HCT116 (cell line): ENCODE data around the gene RBM20. TPM values are rescaled to one million over a fixed set of nuclear protein-coding genes. Genes with fewer than 3 reads are reported as not detected.

ENCODE experiments used
- ATAC-seq: fragments of 200-7000 bp; cut with Tn5 transposase; 2 replicates; pipeline ENCODE4 v1.9.1; 2020; ENCODE audit warnings: mild to moderate bottlenecking, moderate library complexity
- BruUV-seq: library from RNA; stranded (reverse); fragments of 400-500 nt; replicated peaks from 2 replicates; lab custom pipeline; 2021; lab: Mats Ljungman, UMichigan
- CTCF ChIA-PET: fragments of 300-600 bp; sonication (Branson Sonifier 250); formaldehyde crosslinking; loops from one replicate; lab custom pipeline; 2021; ENCODE audit warnings: antibody characterized with exemption; lab: Charles Lee
- POLR2A ChIA-PET: fragments of 300-600, 350-600 bp; sonication (Branson Sonifier 250); formaldehyde crosslinking; loops from one replicate; lab custom pipeline; 2021; ENCODE audit warnings: antibody characterized with exemption; lab: Charles Lee
- RAD21 ChIA-PET, 2 experiments: fragments of 300-600 bp; sonication (Branson Sonifier 250); formaldehyde crosslinking; loops; one replicate each; lab custom pipeline; 2023; ENCODE audit warnings: low total read pairs in 2 of 2; ENCODE audit not compliant: uncharacterized antibody in 2 of 2, unreplicated experiment in 2 of 2, low non-redundant PET in 1 of 2; lab: Charles Lee
- DNase-seq: peaks from one replicate; pipeline ENCODE4 v3.0.0-alpha.2; 2010; ENCODE audit warnings: low read depth, low spot score
- H2AFZ ChIP-seq: fragments of 200-600 bp; shearing (Covaris generic), sonication (generic); 2 replicates; pipeline ENCODE4 v1.6.1; 2017; ENCODE audit warnings: low read depth, mixed run types, mixed read lengths, antibody characterized with exemption, low read length; ENCODE audit not compliant: poor library complexity, severe bottlenecking
- H3K27ac ChIP-seq: 2 replicates; pipeline ENCODE4 v1.5.1; 2012; ENCODE audit warnings: low read depth, low read length
- H3K27me3 ChIP-seq: fragments of 200-600 bp; sonication (generic); 2 replicates; pipeline ENCODE4 v1.6.1; 2016; ENCODE audit warnings: mixed run types, low read length, mixed read lengths; ENCODE audit not compliant: insufficient read depth
- H3K36me3 ChIP-seq, 2 experiments: fragments of 200-500 bp in 1 of 2; fragments of 200-600 bp in 1 of 2; sonication (Bioruptor generic) in 1 of 2; sonication (generic) in 1 of 2; 2 replicates each; pipeline versions ENCODE4 v1.5.1 to v1.6.1; 2014 to 2016; ENCODE audit warnings: low read length in 2 of 2, inconsistent platforms in 1 of 2, mixed read lengths in 1 of 2, mixed run types in 1 of 2; ENCODE audit not compliant: insufficient read depth in 2 of 2, control insufficient read depth in 1 of 2
- H3K4me1 ChIP-seq, 2 experiments: fragments of 200-600 bp in 1 of 2; sonication (generic) in 1 of 2; 2 replicates each; pipeline versions ENCODE4 v1.5.1 to v1.6.1; 2012 to 2017; ENCODE audit warnings: low read length in 2 of 2, inconsistent platforms in 1 of 2, mild to moderate bottlenecking in 1 of 2, mixed read lengths in 1 of 2, mixed run types in 1 of 2, moderate library complexity in 1 of 2; ENCODE audit not compliant: insufficient read depth in 2 of 2, control insufficient read depth in 1 of 2
- H3K4me2 ChIP-seq: fragments of 200-600 bp; sonication (generic); 2 replicates; pipeline ENCODE4 v1.6.1; 2017; ENCODE audit warnings: mixed run types, low read length, mixed read lengths
- H3K4me3 ChIP-seq, 2 experiments: fragments of 200-600 bp in 1 of 2; sonication (generic) in 1 of 2; replicated peaks in 1 of 2; 2 replicates each; pipeline ENCODE4 v1.5.1; 2011 to 2016; ENCODE audit warnings: low read length in 2 of 2, control low read depth in 1 of 2, low read depth in 1 of 2, mild to moderate bottlenecking in 1 of 2, mixed read lengths in 1 of 2, mixed run types in 1 of 2
- H3K79me2 ChIP-seq: fragments of 200-600 bp; sonication (generic); 2 replicates; pipeline ENCODE4 v1.6.1; 2017; ENCODE audit warnings: mild to moderate bottlenecking, mixed run types, low read length, moderate library complexity, mixed read lengths; ENCODE audit not compliant: insufficient read depth
- H3K9ac ChIP-seq: fragments of 200-600 bp; sonication (generic); 2 replicates; pipeline ENCODE4 v1.6.1; 2016; ENCODE audit warnings: low read length, mixed read lengths
- H3K9me2 ChIP-seq: fragments of 200-600 bp; sonication (generic), shearing (Covaris generic); 2 replicates; pipeline ENCODE4 v1.6.1; 2017; ENCODE audit warnings: mixed run types, mild to moderate bottlenecking, moderate library complexity; ENCODE audit not compliant: insufficient read depth
- H3K9me3 ChIP-seq, 2 experiments: fragments of 200-500 bp in 1 of 2; fragments of 200-600 bp in 1 of 2; sonication (Bioruptor generic) in 1 of 2; sonication (generic) in 1 of 2; 2 replicates each; pipeline ENCODE4 v1.6.1; 2014 to 2017; ENCODE audit warnings: low read length in 2 of 2, mixed read lengths in 2 of 2, inconsistent platforms in 1 of 2, low read depth in 1 of 2, mild to moderate bottlenecking in 1 of 2, mixed run types in 1 of 2, moderate library complexity in 1 of 2; ENCODE audit not compliant: control insufficient read depth in 1 of 2, insufficient read depth in 1 of 2
- H4K20me1 ChIP-seq: fragments of 200-600 bp; sonication (generic), shearing (Covaris generic); 2 replicates; pipeline ENCODE4 v1.6.1; 2017; ENCODE audit warnings: mixed run types, mild to moderate bottlenecking, moderate library complexity; ENCODE audit not compliant: insufficient read depth
- ATF3 ChIP-seq: IDR thresholded peaks from 2 replicates; pipeline ENCODE4 v1.6.1; 2012
- CEBPB ChIP-seq: IDR thresholded peaks from 2 replicates; pipeline ENCODE4 v1.6.1; 2012; ENCODE audit warnings: low read depth
- CTCF ChIP-seq, 3 experiments: fragments of 200-600 bp in 1 of 3; sonication (generic) in 1 of 3; IDR thresholded peaks in 2 of 3; conservative IDR thresholded peaks in 1 of 3; 2 replicates each; pipeline ENCODE4 v1.5.1; 2012 to 2017; ENCODE audit warnings: low read depth in 2 of 3, low read length in 2 of 3, antibody characterized with exemption in 1 of 3, borderline replicate concordance in 1 of 3, control low read depth in 1 of 3, mild to moderate bottlenecking in 1 of 3, mixed read lengths in 1 of 3, mixed run types in 1 of 3, moderate library complexity in 1 of 3; ENCODE audit not compliant: insufficient read depth in 1 of 3
- EGR1 ChIP-seq: IDR thresholded peaks from 2 replicates; pipeline ENCODE4 v1.6.1; 2012; ENCODE audit warnings: low read depth
- FOSL1 ChIP-seq: IDR thresholded peaks from 2 replicates; pipeline ENCODE4 v1.6.1; 2012; ENCODE audit warnings: low read depth
- POLR2A ChIP-seq: IDR thresholded peaks from 2 replicates; pipeline ENCODE4 v1.7.0; 2011; ENCODE audit warnings: borderline replicate concordance; ENCODE audit not compliant: insufficient read depth, insufficient read length; ENCODE audit errors: extremely low read depth
- POLR2AphosphoS5 ChIP-seq: IDR thresholded peaks from 2 replicates; pipeline ENCODE4 v1.6.1; 2011; ENCODE audit warnings: mild to moderate bottlenecking, low read depth, low read length, moderate library complexity
- RAD21 ChIP-seq: IDR thresholded peaks from 2 replicates; pipeline ENCODE4 v1.6.1; 2012; ENCODE audit warnings: low read depth, mild to moderate bottlenecking
- REST ChIP-seq: IDR thresholded peaks from 2 replicates; pipeline ENCODE4 v1.6.1; 2012; ENCODE audit warnings: low read depth
- SP1 ChIP-seq: IDR thresholded peaks from 2 replicates; pipeline ENCODE4 v1.6.1; 2012; ENCODE audit warnings: low read depth
- SRF ChIP-seq: IDR thresholded peaks from 2 replicates; pipeline ENCODE4 v1.6.1; 2012; ENCODE audit warnings: low read depth
- YY1 ChIP-seq: IDR thresholded peaks from 2 replicates; pipeline ENCODE4 v1.6.1; 2011; ENCODE audit warnings: low read length, low read depth, moderate library complexity, mild to moderate bottlenecking; ENCODE audit not compliant: insufficient replicate concordance; ENCODE audit errors: extremely low read depth
- ZNF274 ChIP-seq: fragments of 200-500 bp; sonication (Bioruptor generic); IDR thresholded peaks from 2 replicates; pipeline ENCODE4 v1.6.1; 2014; ENCODE audit warnings: mild to moderate bottlenecking, low read depth, low read length, inconsistent platforms
- intact Hi-C: fragments of 100-400 bp; cut with micrococcal nuclease; formaldehyde crosslinking; loops from 2 replicates; pipeline ENCODE4 v1.10.0; 2022
- total RNA-seq: library from RNA; stranded (reverse); gene quantifications from one replicate; pipeline ENCODE4 v1.2.1, GENCODE V29; 2021; ENCODE audit not compliant: unreplicated experiment

RBM20 gene
- total RNA-seq, 1 experiment from 2014 or later, result 2.0 TPM

- H3K79me2 ChIP-seq, result no peaks in the 10 kb centered on the region
- RAD21 ChIA-PET, result interaction anchor here in 1 of 2 experiments (1.4 kb wide), 1 partner anchor 68 kb away, joined by 3 read pairs; no protein-coding TSS in a partner anchor
- H3K27ac ChIP-seq, result no peak overlapping the region
- no peak for ATAC-seq
- no peaks in the 10 kb centered on the region for H3K9me2 ChIP-seq
- CTCF ChIA-PET, result no interaction called here
- peaks cover 0 to 9% of the 10 kb centered on the region in 2 experiments; a peak in 1 of 4 replicates for H3K4me1 ChIP-seq
- TF ChIP-seq CEBPB (no peak), ATF3 (no peak), EGR1 (no peak), ZNF274 (no peak), SP1 (no peak), CTCF (IDR thresholded peaks at IDR 0.05 in 2 of 3, conservative IDR thresholded peaks at IDR 0.05 in 1 of 3; ENCODE audit: borderline replicate concordance in 1 of 3, insufficient read depth in 1 of 3, low read depth in 2 of 3, low read length in 2 of 3) (no peak), FOSL1 (no peak), REST (no peak), POLR2AphosphoS5 (no peak), SRF (no peak), RAD21 (no peak), POLR2A (no peak), YY1 (no peak)
- TF ChIP-seq, all 23 proteins: peak for 0
- H3K4me3 ChIP-seq, result no peak overlapping the region
- no TSS peak for BruUV-seq
- no peaks in the 10 kb centered on the region for H3K36me3 ChIP-seq
- POLR2A ChIA-PET, result no interaction called here
- no peak overlapping the region for H2AFZ ChIP-seq
- H3K27me3 ChIP-seq, result 0 out of 2 replicates have a peak, but pooled peaks cover 4% of the 10 kb centered on the region
- intact Hi-C loops, result loop anchor here (5.0 to 10.0 kb wide), 4 partner anchors 125 to 982 kb away; no protein-coding TSS in a partner anchor
- no peak overlapping the region for H3K4me2 ChIP-seq
- H3K9ac ChIP-seq, result no peak overlapping the region
- no peaks in the 10 kb centered on the region for H3K9me3 ChIP-seq
- no peaks in the 10 kb centered on the region for H4K20me1 ChIP-seq
- DNase-seq, result no peak
Measured at GRCh38 chr10:110612629-110613028, 31.5 kb upstream of the RBM20 start.
